HL-60 (cell line): Measurements from ENCODE around the gene USO1.
"Not testable (repeated sequence)": the region's sequence is repeated elsewhere in the genome, so short reads cannot be mapped to it uniquely, and the experiment has no call there.

Source experiments
- DNase-seq, 2 experiments: peaks; one replicate each; pipeline ENCODE4 v3.0.0-alpha.2; 2010 to 2020; ENCODE audit warnings: low read depth in 1 of 2, low spot score in 1 of 2
- H3K27ac ChIP-seq: fragments of 250-450 bp; sonication (Bioruptor Pico); replicated peaks from 2 replicates; pipeline ENCODE4 v1.5.1; 2020; ENCODE audit warnings: mild to moderate bottlenecking, moderate library complexity
- H3K27me3 ChIP-seq: fragments of 250-450 bp; sonication (Bioruptor Pico); 2 replicates; pipeline ENCODE4 v1.5.1; 2021; ENCODE audit warnings: mild to moderate bottlenecking, moderate library complexity; ENCODE audit not compliant: insufficient read depth, poor library complexity, severe bottlenecking
- H3K4me3 ChIP-seq: replicated peaks from 2 replicates; pipeline ENCODE4 v1.5.1; 2011; ENCODE audit warnings: mild to moderate bottlenecking, control low read depth, low read length; ENCODE audit not compliant: insufficient read depth
- GABPA ChIP-seq: IDR thresholded peaks from 2 replicates; pipeline ENCODE4 v1.6.1; 2012; ENCODE audit warnings: low read depth
- POLR2AphosphoS5 ChIP-seq: IDR thresholded peaks from 2 replicates; pipeline ENCODE4 v1.6.1; 2012; ENCODE audit warnings: low read depth
- SPI1 ChIP-seq: IDR thresholded peaks from 2 replicates; pipeline ENCODE4 v1.6.1; 2012; ENCODE audit warnings: low read depth, mild to moderate bottlenecking, borderline replicate concordance
- TF ChIP-seq, protein P1 (sequence below): IDR thresholded peaks from one replicate; pipeline ENCODE4 v1.5.1; 2011; ENCODE audit warnings: low read length, control low read depth, inconsistent platforms; ENCODE audit not compliant: insufficient read depth
- TF ChIP-seq, protein P2 (sequence below): IDR thresholded peaks from 2 replicates; pipeline ENCODE4 v1.6.1; 2012; ENCODE audit warnings: low read depth; ENCODE audit not compliant: insufficient replicate concordance

Gene USO1

DNA sequence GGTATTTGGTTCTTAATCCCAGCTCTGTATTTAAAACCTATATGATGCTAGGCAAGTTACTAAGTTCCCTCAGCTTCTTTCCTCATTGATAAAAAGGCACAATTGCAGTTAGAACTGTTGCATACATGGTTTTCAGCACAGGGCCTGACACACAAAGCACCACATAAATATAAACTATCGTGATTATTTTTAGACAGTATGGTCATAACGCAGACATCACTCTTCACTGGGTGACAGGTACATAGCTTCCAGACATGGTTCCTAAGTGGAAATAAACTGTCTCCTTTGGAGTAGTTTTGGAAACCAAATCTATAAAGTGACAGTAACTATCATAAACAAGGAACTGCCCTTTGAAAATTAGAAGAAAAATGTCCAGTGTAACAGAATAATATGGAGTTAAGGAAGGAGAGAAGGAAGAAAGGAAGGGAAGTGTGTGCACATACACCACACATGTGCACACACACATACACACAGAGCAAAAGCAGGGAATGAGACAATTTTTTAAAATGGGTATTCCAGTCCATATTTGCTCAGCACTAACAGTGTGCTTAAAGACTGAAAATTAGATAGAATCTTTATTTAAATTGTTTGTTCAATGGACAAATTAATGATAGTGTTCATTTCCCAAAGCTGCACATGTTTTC is 38.7 kb upstream of the USO1 start:
- no peak overlapping the region for H3K4me3 ChIP-seq
- H3K27me3 ChIP-seq: no peaks in the 10 kb centered on the region
- TF ChIP-seq GABPA (no peak), POLR2AphosphoS5 (no peak), SPI1 (no peak)
- TF ChIP-seq, protein P1, sequence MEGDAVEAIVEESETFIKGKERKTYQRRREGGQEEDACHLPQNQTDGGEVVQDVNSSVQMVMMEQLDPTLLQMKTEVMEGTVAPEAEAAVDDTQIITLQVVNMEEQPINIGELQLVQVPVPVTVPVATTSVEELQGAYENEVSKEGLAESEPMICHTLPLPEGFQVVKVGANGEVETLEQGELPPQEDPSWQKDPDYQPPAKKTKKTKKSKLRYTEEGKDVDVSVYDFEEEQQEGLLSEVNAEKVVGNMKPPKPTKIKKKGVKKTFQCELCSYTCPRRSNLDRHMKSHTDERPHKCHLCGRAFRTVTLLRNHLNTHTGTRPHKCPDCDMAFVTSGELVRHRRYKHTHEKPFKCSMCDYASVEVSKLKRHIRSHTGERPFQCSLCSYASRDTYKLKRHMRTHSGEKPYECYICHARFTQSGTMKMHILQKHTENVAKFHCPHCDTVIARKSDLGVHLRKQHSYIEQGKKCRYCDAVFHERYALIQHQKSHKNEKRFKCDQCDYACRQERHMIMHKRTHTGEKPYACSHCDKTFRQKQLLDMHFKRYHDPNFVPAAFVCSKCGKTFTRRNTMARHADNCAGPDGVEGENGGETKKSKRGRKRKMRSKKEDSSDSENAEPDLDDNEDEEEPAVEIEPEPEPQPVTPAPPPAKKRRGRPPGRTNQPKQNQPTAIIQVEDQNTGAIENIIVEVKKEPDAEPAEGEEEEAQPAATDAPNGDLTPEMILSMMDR: no peak
- TF ChIP-seq, protein P2, sequence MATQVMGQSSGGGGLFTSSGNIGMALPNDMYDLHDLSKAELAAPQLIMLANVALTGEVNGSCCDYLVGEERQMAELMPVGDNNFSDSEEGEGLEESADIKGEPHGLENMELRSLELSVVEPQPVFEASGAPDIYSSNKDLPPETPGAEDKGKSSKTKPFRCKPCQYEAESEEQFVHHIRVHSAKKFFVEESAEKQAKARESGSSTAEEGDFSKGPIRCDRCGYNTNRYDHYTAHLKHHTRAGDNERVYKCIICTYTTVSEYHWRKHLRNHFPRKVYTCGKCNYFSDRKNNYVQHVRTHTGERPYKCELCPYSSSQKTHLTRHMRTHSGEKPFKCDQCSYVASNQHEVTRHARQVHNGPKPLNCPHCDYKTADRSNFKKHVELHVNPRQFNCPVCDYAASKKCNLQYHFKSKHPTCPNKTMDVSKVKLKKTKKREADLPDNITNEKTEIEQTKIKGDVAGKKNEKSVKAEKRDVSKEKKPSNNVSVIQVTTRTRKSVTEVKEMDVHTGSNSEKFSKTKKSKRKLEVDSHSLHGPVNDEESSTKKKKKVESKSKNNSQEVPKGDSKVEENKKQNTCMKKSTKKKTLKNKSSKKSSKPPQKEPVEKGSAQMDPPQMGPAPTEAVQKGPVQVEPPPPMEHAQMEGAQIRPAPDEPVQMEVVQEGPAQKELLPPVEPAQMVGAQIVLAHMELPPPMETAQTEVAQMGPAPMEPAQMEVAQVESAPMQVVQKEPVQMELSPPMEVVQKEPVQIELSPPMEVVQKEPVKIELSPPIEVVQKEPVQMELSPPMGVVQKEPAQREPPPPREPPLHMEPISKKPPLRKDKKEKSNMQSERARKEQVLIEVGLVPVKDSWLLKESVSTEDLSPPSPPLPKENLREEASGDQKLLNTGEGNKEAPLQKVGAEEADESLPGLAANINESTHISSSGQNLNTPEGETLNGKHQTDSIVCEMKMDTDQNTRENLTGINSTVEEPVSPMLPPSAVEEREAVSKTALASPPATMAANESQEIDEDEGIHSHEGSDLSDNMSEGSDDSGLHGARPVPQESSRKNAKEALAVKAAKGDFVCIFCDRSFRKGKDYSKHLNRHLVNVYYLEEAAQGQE: no peak
- H3K27ac ChIP-seq: no peak overlapping the region
- no peak for DNase-seq

DNA sequence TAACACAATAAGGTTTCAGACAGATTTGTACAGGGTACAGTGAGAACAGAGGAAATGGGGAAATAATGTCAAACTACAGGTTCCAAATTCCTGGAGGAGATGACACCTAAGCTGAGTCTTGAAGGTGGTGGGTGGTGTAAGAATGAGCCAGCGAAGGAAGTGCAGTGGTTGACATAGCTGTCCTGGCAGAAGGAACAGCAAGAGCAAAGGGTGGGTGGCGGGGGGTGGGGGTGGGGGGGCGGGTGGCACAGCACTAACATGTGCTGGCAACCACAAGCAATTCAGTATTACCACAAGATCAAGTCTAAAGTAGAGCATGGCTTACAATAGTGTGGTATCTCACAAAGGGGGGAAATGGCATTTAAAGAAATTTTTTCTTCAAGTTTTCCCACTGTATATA is 38.0 kb upstream of the USO1 start:
- no peak overlapping the region for H3K27ac ChIP-seq
- no peaks in the 10 kb centered on the region for H3K27me3 ChIP-seq
- H3K4me3 ChIP-seq: no peak overlapping the region
- TF ChIP-seq, protein P2: no peak
- TF ChIP-seq POLR2AphosphoS5: no peak
- no peak for DNase-seq

DNA sequence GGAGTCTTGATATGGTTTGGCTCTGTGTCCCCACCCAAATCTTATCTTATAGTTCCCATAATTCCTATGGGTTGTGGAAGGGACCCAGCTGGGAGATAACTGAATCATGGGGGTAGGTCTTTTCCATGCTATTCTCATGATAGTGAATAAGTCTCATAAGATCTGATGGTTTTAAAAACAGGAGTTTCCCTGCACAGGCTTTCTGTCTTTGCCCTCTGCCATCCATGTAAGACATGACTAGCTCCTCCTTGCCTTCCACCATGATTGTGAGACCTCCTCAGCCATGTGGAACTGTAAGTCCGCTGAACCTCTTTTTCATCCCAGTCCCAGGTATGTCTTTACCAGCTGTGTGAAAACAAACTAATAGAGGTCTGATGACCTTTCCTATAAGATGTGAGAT is 37.3 kb upstream of the USO1 start:
- H3K27me3 ChIP-seq, H3K27ac ChIP-seq, DNase-seq, H3K4me3 ChIP-seq: not testable (repeated sequence)

DNA sequence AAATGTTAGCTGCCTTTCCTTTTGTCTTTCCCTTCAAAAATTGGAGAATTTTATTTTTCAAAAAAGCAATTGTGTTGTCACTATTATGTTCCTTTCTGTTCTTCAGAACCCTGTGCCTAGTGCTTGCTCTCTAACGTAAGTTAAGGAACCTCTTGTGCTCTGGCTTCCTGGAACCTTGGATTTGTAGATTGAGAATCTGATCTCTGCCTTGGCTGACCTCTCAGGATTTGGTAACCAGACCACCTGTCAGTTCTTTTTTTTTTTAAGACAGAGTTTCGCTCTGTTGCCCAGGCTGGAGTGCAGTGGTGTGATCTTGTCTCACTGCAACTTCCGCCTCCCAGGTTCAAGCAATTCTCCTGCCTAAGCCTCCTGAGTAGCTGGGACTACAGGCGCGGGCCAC is 32.3 kb upstream of the USO1 start:
- not testable (repeated sequence) for H3K27ac ChIP-seq, DNase-seq, H3K4me3 ChIP-seq, H3K27me3 ChIP-seq

DNA sequence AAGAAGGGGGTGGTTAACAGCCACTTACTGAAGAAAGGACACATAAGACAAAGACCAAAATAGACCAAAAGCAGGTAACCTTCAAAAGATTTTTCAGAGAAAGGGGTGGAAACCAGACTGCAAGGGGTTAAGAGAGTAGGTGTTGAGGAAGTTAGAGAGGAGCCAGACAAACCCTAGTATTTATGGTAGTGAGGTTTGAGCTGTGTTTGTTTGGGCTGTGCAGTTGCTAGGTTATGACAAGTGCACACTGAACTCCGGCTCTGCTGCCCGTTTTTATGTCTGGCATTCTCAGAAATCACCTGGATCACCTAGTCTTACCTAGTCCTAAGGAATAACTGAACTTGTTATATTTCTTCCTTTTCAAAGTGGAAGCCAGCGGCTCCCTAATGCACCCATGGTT is 28.3 kb upstream of the USO1 start:
- Histone ChIP-seq H3K27ac (no peak overlapping the region), H3K27me3 (no peaks in the 10 kb centered on the region), H3K4me3 (no peak overlapping the region)
- DNase-seq: no peak
- TF ChIP-seq SPI1: no peak
- TF ChIP-seq, protein P2: no peak
- TF ChIP-seq GABPA: no peak
- TF ChIP-seq POLR2AphosphoS5: no peak
- TF ChIP-seq, protein P1: no peak
